Endothelial cell of umbilical vein (primary cell): ENCODE results near the gene TRIM59. TPM values are rescaled to one million over a fixed set of nuclear protein-coding genes. Genes with fewer than 3 reads are reported as not detected.

Source experiments
- BruUV-seq: library from RNA; stranded (reverse); fragments of 400-500 nt; replicated peaks from 2 replicates; lab custom pipeline; 2021; lab: Mats Ljungman, UMichigan
- CTCF ChIA-PET: fragments of 300-600, 350-600 bp; sonication (Branson Sonifier 250); formaldehyde crosslinking; loops from one replicate; lab custom pipeline; 2021; ENCODE audit warnings: antibody characterized with exemption, inconsistent platforms; lab: Charles Lee
- POLR2A ChIA-PET: fragments of 300-600, 350-600 bp; sonication (Branson Sonifier 250); formaldehyde crosslinking; loops from one replicate; lab custom pipeline; 2021; ENCODE audit warnings: antibody characterized with exemption, inconsistent platforms; lab: Charles Lee
- DNase-seq: peaks from one replicate; pipeline ENCODE4 v3.0.0-alpha.2; 2011; ENCODE audit warnings: low read depth, low spot score
- FAIRE-seq: peaks from 2 replicates; lab custom pipeline; 2011; peaks lifted over from hg19 to GRCh38; lab: Jason Lieb, UNC
- H2AFZ ChIP-seq: 2 replicates; pipeline ENCODE4 v1.6.0; 2012; ENCODE audit warnings: low read depth, low read length, control low read depth, inconsistent platforms
- H3K27ac ChIP-seq: 2 replicates; pipeline ENCODE4 v1.5.1; 2011; ENCODE audit warnings: low read depth, mild to moderate bottlenecking, control low read depth, low read length, moderate library complexity; ENCODE audit not compliant: insufficient read depth
- H3K27me3 ChIP-seq, 2 experiments: 2 replicates each; pipeline versions ENCODE4 v1.6.0 to v1.6.1; 2011; ENCODE audit warnings: low read length in 2 of 2, mixed read lengths in 1 of 2; ENCODE audit not compliant: control insufficient read depth in 2 of 2, insufficient read depth in 2 of 2
- H3K36me3 ChIP-seq, 2 experiments: 2 replicates in 1 of 2; 3 replicates in 1 of 2; pipeline ENCODE4 v1.5.1; 2011; ENCODE audit warnings: low read length in 2 of 2, mild to moderate bottlenecking in 1 of 2, moderate library complexity in 1 of 2; ENCODE audit not compliant: control insufficient read depth in 2 of 2, insufficient read depth in 2 of 2; ENCODE audit errors: extremely low read depth in 1 of 2
- H3K4me1 ChIP-seq: 3 replicates; pipeline ENCODE4 v1.5.1; 2011; ENCODE audit warnings: mild to moderate bottlenecking, low read length; ENCODE audit not compliant: control insufficient read depth, insufficient read depth; ENCODE audit errors: extremely low read depth
- H3K4me2 ChIP-seq: 2 replicates; pipeline ENCODE4 v1.6.1; 2011; ENCODE audit warnings: low read length, control low read depth, mixed read lengths; ENCODE audit not compliant: insufficient read depth
- H3K4me3 ChIP-seq, 3 experiments: fragments of 200-600 bp in 1 of 3; sonication (generic), shearing (Covaris generic) in 1 of 3; replicated peaks in 1 of 3; 2 replicates each; pipeline ENCODE4 v1.5.1; 2011 to 2016; ENCODE audit warnings: control low read depth in 3 of 3, low read length in 3 of 3, mild to moderate bottlenecking in 2 of 3, inconsistent platforms in 1 of 3, low read depth in 1 of 3, moderate library complexity in 1 of 3; ENCODE audit not compliant: insufficient read depth in 1 of 3
- H3K79me2 ChIP-seq: 2 replicates; pipeline ENCODE4 v1.6.0; 2012; ENCODE audit warnings: low read length, inconsistent platforms; ENCODE audit not compliant: control insufficient read depth, insufficient read depth
- H3K9ac ChIP-seq: replicated peaks from 2 replicates; pipeline ENCODE3; 2011; ENCODE audit warnings: low read length, control low read depth; ENCODE audit not compliant: insufficient read depth; ENCODE audit errors: extremely low read depth
- H3K9me1 ChIP-seq: replicated peaks from 3 replicates; pipeline ENCODE4 v1.6.0; 2011; ENCODE audit warnings: mild to moderate bottlenecking, low read length; ENCODE audit not compliant: control insufficient read depth, insufficient read depth; ENCODE audit errors: extremely low read depth
- H3K9me3 ChIP-seq: replicated peaks from 2 replicates; pipeline ENCODE4 v1.5.1; 2012; ENCODE audit warnings: low read length, inconsistent platforms; ENCODE audit not compliant: control insufficient read depth, insufficient read depth
- H4K20me1 ChIP-seq: replicated peaks from 2 replicates; pipeline ENCODE3; 2011; ENCODE audit warnings: mild to moderate bottlenecking, low read length; ENCODE audit not compliant: control insufficient read depth, insufficient read depth; ENCODE audit errors: extremely low read depth
- EZH2 ChIP-seq: IDR thresholded peaks from 2 replicates; pipeline ENCODE4 v1.6.1; 2012; ENCODE audit warnings: borderline replicate concordance, low read depth, mild to moderate bottlenecking, moderate library complexity, low read length, inconsistent platforms; ENCODE audit not compliant: severe bottlenecking
- FOS ChIP-seq: IDR thresholded peaks from 2 replicates; pipeline ENCODE4 v1.6.1; 2011; ENCODE audit warnings: mild to moderate bottlenecking, low read length, moderate library complexity, borderline replicate concordance; ENCODE audit not compliant: insufficient read depth
- GATA2 ChIP-seq: IDR thresholded peaks from 2 replicates; pipeline ENCODE4 v1.7.0; 2011; ENCODE audit warnings: low read depth, mild to moderate bottlenecking, moderate library complexity, mixed read lengths, low read length; ENCODE audit not compliant: insufficient read length, insufficient read depth
- JUN ChIP-seq: IDR thresholded peaks from 2 replicates; pipeline ENCODE4 v1.6.1; 2011; ENCODE audit warnings: borderline replicate concordance, low read depth; ENCODE audit not compliant: insufficient read length, insufficient read depth
- MYC ChIP-seq: IDR thresholded peaks from one replicate; pipeline ENCODE4 v1.6.1; 2011; ENCODE audit warnings: mild to moderate bottlenecking, low read depth, low read length
- POLR2A ChIP-seq: IDR thresholded peaks from 2 replicates; pipeline ENCODE4 v1.6.1; 2012; ENCODE audit warnings: low read depth, mild to moderate bottlenecking, control low read depth, low read length
- POLR2AphosphoS5 ChIP-seq: IDR thresholded peaks from 2 replicates; pipeline ENCODE4 v1.6.1; 2012; ENCODE audit warnings: low read depth, mild to moderate bottlenecking, control low read depth, low read length, moderate library complexity; ENCODE audit not compliant: insufficient read depth
- dilution Hi-C: fragments of 300-500 bp; cut with MboI; formaldehyde crosslinking; loops from one replicate; pipeline ENCODE4 v1.15.0; 2019; ENCODE audit warnings: low sequenced_read_pairs; ENCODE audit not compliant: extremely low pct_ligation_motif_present
- intact Hi-C: fragments of 100-400 bp; cut with micrococcal nuclease; formaldehyde crosslinking; loops from one replicate; pipeline ENCODE4 v1.10.0; 2022
- polyA plus RNA-seq, 4 experiments: library from polyadenylated mRNA; depleted of rRNA in 3 of 4; stranded (reverse) in 3 of 4; unstranded in 1 of 4; fragments of >200 nt; gene quantifications; 2 replicates each; pipeline versions ENCODE4 v1.2.1 to v1.2.3, GENCODE V29; 2011 to 2012; ENCODE audit warnings: missing spikeins in 1 of 4
- total RNA-seq: library from RNA; stranded (reverse); gene quantifications from 2 replicates; pipeline ENCODE4 v1.2.3, GENCODE V29; 2021
- TF ChIP-seq, protein P1 (sequence below): IDR thresholded peaks from 2 replicates; pipeline ENCODE4 v1.6.1; 2011; ENCODE audit not compliant: insufficient read depth, insufficient read length
- TF ChIP-seq, protein P2 (sequence below), 2 donors: IDR thresholded peaks; 1 replicate in 1 of 2; 2 replicates in 1 of 2; pipeline ENCODE4 v1.5.1; 2011; ENCODE audit warnings: low read length in 2 of 2, mild to moderate bottlenecking in 2 of 2, moderate library complexity in 2 of 2, control low read depth in 1 of 2, inconsistent platforms in 1 of 2, low read depth in 1 of 2; ENCODE audit not compliant: insufficient read depth in 1 of 2; ENCODE audit errors: extremely low read depth in 1 of 2

TRIM59 gene
- total and polyA plus RNA-seq, 2 donors (not counting 3 experiments of a cell fraction or from before 2014, with no cell fraction given) = 6.8 to 33.0 TPM

DNA sequence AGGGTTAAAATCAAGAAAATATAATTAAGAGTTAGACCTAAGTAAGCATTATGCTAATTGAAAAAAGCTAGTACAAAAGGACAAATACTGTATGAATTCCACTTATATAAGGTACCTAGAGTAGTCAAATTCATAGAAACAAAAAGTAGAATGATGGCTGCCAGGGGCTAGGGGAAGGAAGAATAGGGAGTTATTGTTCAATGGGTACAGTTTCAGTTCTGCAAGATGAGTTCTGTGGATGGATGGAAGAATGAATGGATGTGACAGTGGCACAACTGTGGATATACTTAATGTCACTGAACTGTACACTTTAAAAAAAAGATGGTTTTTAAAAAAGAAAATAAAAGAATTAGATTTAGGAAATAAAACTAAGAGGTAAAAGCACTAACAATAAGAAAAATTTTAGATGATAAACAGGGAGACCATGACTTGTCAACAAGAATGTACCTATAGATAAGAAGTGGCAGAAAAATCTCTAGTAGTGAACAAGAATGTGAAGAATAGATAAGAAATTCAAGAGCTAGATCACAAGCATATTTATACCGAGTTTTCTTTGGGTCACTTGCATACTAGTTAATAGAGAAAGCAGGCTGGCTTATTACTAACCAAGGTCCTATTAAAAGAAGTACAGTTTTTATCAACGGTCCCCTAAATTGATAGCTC lies 56.1 kb downstream of the TRIM59 start:
- intact Hi-C loops = no loop called here
- Histone ChIP-seq H3K4me2 (no peak overlapping the region), H3K9me1 (no peaks in the 10 kb centered on the region), H3K9me3 (no peaks in the 10 kb centered on the region), H2AFZ (no peak overlapping the region), H3K4me1 (peaks cover 3% of the 10 kb centered on the region), H3K9ac (no peak overlapping the region), H3K27me3 (no peaks in the 10 kb centered on the region), H3K4me3 (no peak overlapping the region), H3K36me3 (no peaks in the 10 kb centered on the region), H4K20me1 (no peaks in the 10 kb centered on the region), H3K79me2 (peaks cover 12% of the 10 kb centered on the region), H3K27ac (no peak overlapping the region)
- no peak for FAIRE-seq
- no peak for DNase-seq
- CTCF ChIA-PET = interaction anchor here (0.8 to 3.5 kb wide), 3 partner anchors 230 to 361 kb away, joined by 4 to 9 read pairs (median 5); no protein-coding TSS in a partner anchor
- dilution Hi-C loops = no loop called here
- TF ChIP-seq MYC (no peak), FOS (no peak), GATA2 (no peak), JUN (no peak), POLR2A (no peak), POLR2AphosphoS5 (no peak), EZH2 (no peak)
- TF ChIP-seq, protein P1, sequence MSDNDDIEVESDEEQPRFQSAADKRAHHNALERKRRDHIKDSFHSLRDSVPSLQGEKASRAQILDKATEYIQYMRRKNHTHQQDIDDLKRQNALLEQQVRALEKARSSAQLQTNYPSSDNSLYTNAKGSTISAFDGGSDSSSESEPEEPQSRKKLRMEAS = no peak
- TF ChIP-seq, protein P2, sequence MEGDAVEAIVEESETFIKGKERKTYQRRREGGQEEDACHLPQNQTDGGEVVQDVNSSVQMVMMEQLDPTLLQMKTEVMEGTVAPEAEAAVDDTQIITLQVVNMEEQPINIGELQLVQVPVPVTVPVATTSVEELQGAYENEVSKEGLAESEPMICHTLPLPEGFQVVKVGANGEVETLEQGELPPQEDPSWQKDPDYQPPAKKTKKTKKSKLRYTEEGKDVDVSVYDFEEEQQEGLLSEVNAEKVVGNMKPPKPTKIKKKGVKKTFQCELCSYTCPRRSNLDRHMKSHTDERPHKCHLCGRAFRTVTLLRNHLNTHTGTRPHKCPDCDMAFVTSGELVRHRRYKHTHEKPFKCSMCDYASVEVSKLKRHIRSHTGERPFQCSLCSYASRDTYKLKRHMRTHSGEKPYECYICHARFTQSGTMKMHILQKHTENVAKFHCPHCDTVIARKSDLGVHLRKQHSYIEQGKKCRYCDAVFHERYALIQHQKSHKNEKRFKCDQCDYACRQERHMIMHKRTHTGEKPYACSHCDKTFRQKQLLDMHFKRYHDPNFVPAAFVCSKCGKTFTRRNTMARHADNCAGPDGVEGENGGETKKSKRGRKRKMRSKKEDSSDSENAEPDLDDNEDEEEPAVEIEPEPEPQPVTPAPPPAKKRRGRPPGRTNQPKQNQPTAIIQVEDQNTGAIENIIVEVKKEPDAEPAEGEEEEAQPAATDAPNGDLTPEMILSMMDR (IDR thresholded peaks at IDR 0.05; ENCODE audit: extremely low read depth in 1 of 2, insufficient read depth in 1 of 2, low read depth in 1 of 2, low read length in 2 of 2) = no peak
- POLR2A ChIA-PET = no interaction called here
- no TSS peak for BruUV-seq
